Stimulated activated CD4-positive, alpha-beta T cell treated with anti-CD3 and anti-CD28 coated beads, TNF-alpha, amount 100 ng/mL, for 24 hours (primary cell): ENCODE results near the gene KCNG4.

Source experiments
- DNase-seq, 3 experiments: peaks; one replicate each; pipeline ENCODE4 v3.0.0-alpha.2; 2020; ENCODE audit warnings: low read depth in 3 of 3

Gene KCNG4

DNA sequence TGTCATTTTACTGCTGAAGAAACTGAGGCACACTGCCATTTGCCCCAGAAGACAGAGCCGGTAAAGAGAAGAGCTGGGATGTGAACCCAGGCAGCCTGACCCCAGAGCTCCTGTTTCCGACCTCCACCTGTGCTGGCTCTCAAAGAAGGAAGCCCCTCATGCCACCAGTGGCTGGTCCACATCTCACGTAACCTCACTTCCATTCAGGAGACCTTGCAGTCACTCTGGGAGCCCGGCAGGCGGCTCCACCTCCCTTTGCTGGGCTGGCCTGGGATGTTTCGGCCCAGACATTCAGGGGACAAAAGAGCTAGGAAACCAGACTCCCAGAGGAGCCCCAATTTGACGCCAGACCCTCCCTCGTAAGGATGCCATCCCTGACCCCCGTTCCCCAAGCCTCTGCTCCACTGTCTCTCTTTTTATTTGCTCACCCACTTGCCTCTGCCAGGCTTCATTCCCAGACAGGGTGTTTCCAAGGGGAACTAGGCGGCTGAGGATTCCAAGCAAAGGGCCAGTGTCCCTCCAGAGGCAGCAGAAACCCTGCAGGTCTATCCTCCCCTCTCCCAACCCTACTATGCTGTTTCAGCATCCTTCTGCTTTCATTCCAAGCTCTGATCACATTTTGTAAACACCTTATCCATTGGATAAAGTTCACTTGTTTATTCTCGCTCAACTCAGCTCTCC is 55.8 kb downstream of the KCNG4 start:
- no peak for DNase-seq

GRCh38 chr16:84183572-84183875 is 56.3 kb downstream of the KCNG4 start:
- DNase-seq, result no peak

- DNase-seq, result no peak
Observed at GRCh38 chr16:84182680-84183571, 56.9 kb downstream of the KCNG4 start.

DNA sequence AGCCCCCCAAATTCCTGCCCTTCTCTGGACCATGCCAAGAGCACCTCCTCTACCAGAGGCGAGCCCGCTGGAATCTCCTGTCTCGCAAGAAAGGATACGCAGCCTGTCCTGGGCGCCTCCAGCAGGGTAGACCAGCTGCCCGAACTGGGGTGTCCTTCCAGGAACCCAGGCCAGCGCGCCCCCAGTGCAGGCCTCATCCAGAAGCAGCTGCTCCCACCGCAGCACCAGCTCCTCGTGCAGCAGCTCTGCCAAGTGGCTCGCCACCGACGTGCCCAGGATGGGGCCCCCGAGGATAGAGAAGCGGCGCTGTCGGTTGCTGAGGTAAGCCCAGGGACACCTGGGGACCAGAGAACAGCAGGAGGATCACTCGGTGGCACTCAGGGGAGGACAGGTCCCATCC is 57.7 kb downstream of the KCNG4 start:
- no peak for DNase-seq

- DNase-seq, result no peak
Observed at GRCh38 chr16:84181144-84181915, 58.5 kb downstream of the KCNG4 start.

DNA sequence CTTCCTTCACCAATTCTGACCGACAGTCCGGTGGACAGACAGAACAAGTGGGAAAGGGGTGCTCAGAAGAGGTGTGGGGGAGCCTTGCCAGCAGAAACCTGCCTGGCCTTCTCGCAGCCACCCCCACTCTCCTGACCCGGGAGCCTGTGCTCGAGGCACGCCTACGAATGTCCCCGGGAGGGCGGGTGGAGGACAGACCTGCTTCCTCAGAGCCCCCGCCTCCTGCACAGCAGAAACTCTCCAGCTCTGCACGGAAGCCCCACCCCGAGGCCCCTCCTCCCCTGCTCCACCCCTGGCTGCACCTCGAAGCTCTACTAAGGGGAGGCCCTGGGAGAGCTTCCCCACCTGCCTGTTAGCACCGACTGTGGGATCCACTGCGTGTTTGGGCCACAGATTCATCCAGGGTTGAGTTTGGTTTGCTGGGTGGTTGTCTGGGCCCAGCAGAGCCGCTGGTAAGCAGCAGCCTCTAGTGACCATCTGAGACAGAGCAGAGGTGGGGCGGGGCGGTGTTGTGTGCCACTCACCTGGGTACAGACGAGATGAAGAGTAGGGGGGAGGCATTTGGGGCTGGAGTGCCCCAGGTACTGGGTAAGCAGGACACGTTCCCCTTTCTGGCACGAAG is 59.2 kb downstream of the KCNG4 start:
- DNase-seq, result no peak

DNA sequence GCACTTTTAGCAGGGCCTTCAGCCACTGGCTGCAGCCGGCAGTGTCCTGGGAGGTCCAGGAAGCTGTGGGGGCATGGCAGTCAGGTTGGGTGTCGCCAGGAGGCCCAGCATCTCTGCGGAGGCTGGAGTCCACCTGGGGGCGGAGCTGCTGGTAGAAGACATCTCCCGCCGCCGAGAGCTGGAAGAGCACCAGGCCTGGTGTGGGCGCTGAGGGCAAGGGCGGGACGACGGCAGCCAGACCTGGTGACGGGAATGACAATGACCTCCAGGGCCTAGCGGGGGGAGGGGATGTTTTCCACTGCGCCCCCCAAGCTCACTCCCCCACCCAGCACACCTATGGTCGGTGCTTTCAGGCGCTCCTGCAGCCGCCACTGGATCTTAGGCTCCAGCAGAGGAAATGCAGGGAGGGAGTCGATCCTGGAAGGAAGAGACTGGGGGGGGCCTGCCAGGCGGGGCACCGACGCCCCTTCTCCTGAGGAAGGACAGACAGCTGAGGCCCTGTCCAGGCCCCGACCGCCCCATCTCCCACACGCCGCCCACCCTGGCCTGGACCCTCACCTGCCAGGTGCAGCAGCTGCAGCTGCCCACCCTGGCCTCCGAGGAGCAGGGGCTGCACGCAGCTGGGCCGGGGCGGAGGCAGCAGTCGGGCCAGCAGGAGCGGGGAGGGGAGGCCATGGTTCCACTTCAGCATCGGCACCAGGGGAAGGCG is 60.0 kb downstream of the KCNG4 start:
- DNase-seq, result no peak

DNA sequence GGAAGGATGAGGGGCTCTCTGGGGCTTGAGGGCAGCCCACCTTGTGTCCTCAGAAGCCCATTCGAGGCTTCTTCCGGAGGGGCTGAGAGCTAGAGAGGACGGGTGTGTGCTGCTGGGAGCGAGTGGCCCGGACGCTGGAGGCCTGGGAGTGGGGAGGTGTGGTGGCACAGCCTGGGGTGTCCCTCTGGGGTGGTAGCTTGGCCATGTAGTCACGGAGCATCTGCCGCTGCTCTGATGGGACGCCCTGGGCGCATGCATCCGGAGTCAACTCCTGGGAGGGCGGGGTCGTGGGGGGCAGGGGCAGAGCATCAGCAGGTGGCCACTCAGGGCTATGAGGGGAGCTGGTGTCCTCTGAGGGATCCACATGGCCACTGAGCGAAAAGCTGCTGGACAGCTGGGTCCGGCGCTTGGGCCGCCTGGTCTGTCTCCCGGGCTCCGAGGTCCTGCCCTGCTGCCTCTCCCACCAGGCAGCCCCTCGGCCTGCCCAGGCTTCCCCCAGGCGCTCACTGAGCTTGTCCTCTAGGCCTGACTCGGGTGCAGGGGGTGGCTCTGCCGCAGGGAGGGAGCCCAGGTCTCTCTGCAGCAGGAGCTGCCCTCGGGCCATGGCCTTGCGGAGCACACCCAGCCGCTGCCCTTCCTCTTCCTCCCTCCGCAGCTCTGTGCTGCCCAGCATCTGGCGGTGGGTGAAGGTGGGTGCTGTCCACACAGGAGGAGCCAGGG is 60.8 kb downstream of the KCNG4 start:
- DNase-seq, result no peak

DNA sequence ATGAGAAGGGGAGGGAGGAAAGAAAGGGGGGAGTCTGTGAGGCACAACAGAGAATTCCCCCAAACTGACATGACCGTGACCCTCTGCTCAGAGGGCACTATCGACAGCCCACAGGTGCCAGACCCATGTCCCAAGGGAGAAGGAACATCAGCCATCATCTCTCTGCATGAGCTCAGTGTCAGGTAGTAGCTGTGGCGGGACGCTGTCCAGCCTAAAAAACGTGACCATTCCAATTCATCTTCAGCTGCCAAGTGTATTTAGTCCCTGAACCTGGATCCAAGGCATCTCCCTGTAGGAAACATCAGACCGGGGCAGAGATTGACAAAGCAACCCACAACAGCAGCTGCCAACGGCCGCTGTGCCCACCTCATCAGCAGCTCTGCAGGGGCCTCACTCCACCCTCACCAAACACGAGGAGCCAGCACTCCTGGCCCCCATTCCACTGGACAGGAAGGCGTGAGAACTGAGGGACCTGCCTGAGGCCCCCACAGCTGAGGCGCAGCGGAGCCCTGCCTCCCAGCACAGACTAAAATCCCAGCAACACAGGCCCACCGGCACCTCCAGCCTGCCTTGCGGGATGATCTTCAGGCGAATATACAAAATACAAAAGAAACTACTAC is 61.6 kb downstream of the KCNG4 start:
- DNase-seq, result no peak

DNA sequence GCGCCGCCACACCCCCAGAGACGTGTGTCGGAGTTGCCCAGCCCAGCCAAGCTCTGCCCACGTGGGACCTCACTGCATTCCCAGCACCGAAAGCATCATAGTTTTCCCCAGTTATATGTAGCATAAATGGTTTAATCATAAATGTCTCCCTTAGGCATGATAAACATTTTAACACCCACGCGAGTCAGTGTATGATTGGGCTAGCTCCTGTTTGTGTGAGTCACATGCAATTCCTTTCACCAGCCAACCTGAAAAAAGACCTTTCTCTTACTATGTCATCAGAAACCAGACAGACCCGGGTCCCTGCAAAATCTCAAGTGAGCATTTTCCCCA is 62.1 kb downstream of the KCNG4 start:
- no peak for DNase-seq

GRCh38 chr16:84176192-84177053 is 63.4 kb downstream of the KCNG4 start:
- DNase-seq, result no peak

DNA sequence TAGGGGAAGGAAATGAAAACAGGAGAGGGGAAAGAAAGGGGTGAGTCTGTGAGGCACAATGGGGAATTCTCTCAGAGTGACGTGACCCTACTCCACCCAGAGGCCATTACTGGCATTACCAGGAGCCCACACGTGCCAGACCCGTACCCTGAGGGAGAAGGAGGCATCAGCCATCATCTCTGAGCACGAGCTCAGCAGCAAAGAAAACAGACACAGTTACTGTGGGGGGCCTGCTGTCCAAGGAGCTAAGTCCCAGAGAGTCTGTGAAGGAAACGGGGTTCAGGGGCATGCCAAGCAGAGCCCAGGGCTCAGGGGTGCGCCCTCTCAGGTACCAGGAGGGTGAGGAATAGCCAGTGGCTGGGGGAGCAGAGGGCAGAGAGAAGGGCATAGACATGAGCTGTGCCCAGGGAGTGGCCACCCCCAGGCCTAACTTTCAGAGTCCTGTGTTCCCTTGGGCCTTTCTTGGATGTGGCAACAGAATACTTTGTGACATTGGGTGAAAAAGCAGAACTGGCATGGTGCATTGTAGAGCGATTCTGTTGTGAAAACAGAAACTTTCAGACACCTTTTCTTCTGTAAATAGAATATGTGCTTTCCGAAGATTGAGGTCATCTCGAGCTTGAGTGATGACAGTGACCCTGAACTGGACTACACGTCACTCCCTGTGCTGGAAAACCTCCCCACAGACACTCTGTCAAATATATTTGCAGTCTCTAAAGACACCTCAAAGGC is 64.3 kb downstream of the KCNG4 start:
- peak in 2 of 3 experiments; percentile 49 to 70 for DNase-seq

DNA sequence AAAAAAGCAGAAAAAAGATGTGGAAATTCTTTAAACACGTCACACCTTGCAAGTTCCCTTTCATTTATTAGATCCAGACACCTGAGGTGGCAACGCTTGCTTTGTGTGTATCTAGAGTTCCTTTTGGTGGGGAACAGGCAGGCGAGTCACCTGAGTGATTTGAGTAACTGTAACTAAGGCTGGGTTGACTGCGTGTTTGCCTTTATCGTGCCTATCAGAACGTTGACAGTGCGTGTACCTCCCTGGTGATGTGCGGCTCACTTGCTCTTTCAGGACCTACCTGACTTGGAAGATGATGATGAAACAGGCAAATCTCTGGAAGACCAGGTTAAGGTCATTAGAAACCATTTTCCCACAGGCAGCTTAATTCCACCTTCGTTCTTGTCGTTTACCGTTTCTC is 65.4 kb downstream of the KCNG4 start:
- DNase-seq, result no peak

DNA sequence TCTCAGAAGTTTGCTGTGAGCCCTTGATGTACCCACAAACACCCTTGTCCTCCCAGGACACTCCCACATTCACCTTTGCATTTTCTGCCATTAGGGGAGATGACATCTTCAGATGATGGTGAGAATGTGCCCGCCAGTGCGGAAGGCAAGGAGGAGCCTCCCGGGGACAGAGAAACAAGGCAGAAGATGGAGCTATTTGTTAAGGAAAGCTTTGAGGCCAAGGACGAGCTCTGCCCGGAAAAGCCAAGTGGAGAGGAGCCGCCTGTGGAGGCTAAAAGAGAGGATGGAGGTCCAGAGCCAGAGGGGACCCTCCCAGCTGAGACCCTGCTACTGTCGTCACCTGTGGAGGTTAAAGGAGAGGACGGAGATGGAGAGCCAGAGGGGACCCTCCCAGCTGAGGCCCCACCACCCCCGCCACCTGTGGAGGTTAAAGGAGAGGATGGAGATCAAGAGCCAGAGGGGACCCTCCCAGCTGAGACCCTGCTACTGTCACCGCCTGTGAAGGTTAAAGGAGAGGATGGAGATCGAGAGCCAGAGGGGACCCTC is 70.0 kb downstream of the KCNG4 start:
- DNase-seq, result no peak
